ENCODE data around the gene IMMP2L.

The IMMP2L gene

GRCh38 chr7:110868458-110868857 lies 693.8 kb downstream of the IMMP2L start:
- Histone ChIP-seq H3K9ac (ENCODE audit: low read depth, low read length) (no peak overlapping the region), H3K36me3 (ENCODE audit: control insufficient read depth, insufficient read depth, low read length) (no peaks in the 10 kb centered on the region), H3K9me3 (ENCODE audit: control insufficient read depth, insufficient read depth, low read length) (no peaks in the 10 kb centered on the region), H3K4me3 (ENCODE audit: low read depth, low read length) (no peak overlapping the region), H3K27me3 (ENCODE audit: control insufficient read depth, insufficient read depth, low read length) (no peaks in the 10 kb centered on the region), H3K4me1 (ENCODE audit: control insufficient read depth, insufficient read depth, low read length) (peaks cover 17% of the 10 kb centered on the region)

GRCh38 chr7:110867771-110868170 lies 694.5 kb downstream of the IMMP2L start:
- Histone ChIP-seq H3K27me3 (ENCODE audit: control insufficient read depth, insufficient read depth, low read length) (no peaks in the 10 kb centered on the region), H3K36me3 (ENCODE audit: control insufficient read depth, insufficient read depth, low read length) (no peaks in the 10 kb centered on the region), H3K9ac (ENCODE audit: low read depth, low read length) (no peak overlapping the region), H3K4me1 (ENCODE audit: control insufficient read depth, insufficient read depth, low read length) (peaks cover 17% of the 10 kb centered on the region), H3K9me3 (ENCODE audit: control insufficient read depth, insufficient read depth, low read length) (no peaks in the 10 kb centered on the region), H3K4me3 (ENCODE audit: low read depth, low read length) (no peak overlapping the region)

GRCh38 chr7:110863258-110863657 lies 699.0 kb downstream of the IMMP2L start:
- H3K4me1 ChIP-seq (ENCODE audit: control insufficient read depth, insufficient read depth, low read length), result peaks cover 3% of the 10 kb centered on the region
- no peaks in the 10 kb centered on the region for H3K9me3 ChIP-seq (ENCODE audit: control insufficient read depth, insufficient read depth, low read length)
- no peak overlapping the region for H3K4me3 ChIP-seq (ENCODE audit: low read depth, low read length)
- no peaks in the 10 kb centered on the region for H3K27me3 ChIP-seq (ENCODE audit: control insufficient read depth, insufficient read depth, low read length)
- no peak overlapping the region for H3K9ac ChIP-seq (ENCODE audit: low read depth, low read length)
- H3K36me3 ChIP-seq (ENCODE audit: control insufficient read depth, insufficient read depth, low read length), result no peaks in the 10 kb centered on the region

- H3K36me3 ChIP-seq (ENCODE audit: control insufficient read depth, insufficient read depth, low read length), result no peaks in the 10 kb centered on the region
- no peak overlapping the region for H3K4me3 ChIP-seq (ENCODE audit: low read depth, low read length)
- no peaks in the 10 kb centered on the region for H3K27me3 ChIP-seq (ENCODE audit: control insufficient read depth, insufficient read depth, low read length)
- peaks cover 16% of the 10 kb centered on the region for H3K4me1 ChIP-seq (ENCODE audit: control insufficient read depth, insufficient read depth, low read length)
- H3K9me3 ChIP-seq (ENCODE audit: control insufficient read depth, insufficient read depth, low read length), result no peaks in the 10 kb centered on the region
- H3K9ac ChIP-seq (ENCODE audit: low read depth, low read length), result no peak overlapping the region
Measured at GRCh38 chr7:110861163-110861562, 701.1 kb downstream of the IMMP2L start.

- no peak overlapping the region for H3K9ac ChIP-seq (ENCODE audit: low read depth, low read length)
- no peak overlapping the region for H3K4me3 ChIP-seq (ENCODE audit: low read depth, low read length)
- H3K36me3 ChIP-seq (ENCODE audit: control insufficient read depth, insufficient read depth, low read length), result no peaks in the 10 kb centered on the region
- no peaks in the 10 kb centered on the region for H3K27me3 ChIP-seq (ENCODE audit: control insufficient read depth, insufficient read depth, low read length)
- no peaks in the 10 kb centered on the region for H3K9me3 ChIP-seq (ENCODE audit: control insufficient read depth, insufficient read depth, low read length)
- peaks cover 12% of the 10 kb centered on the region for H3K4me1 ChIP-seq (ENCODE audit: control insufficient read depth, insufficient read depth, low read length)
Measured at GRCh38 chr7:110857106-110857505, 705.2 kb downstream of the IMMP2L start.

GRCh38 chr7:110856704-110857103 lies 705.6 kb downstream of the IMMP2L start:
- no peak overlapping the region for H3K4me3 ChIP-seq (ENCODE audit: low read depth, low read length)
- no peaks in the 10 kb centered on the region for H3K36me3 ChIP-seq (ENCODE audit: control insufficient read depth, insufficient read depth, low read length)
- H3K4me1 ChIP-seq (ENCODE audit: control insufficient read depth, insufficient read depth, low read length), result peaks cover 12% of the 10 kb centered on the region
- no peak overlapping the region for H3K9ac ChIP-seq (ENCODE audit: low read depth, low read length)
- no peaks in the 10 kb centered on the region for H3K9me3 ChIP-seq (ENCODE audit: control insufficient read depth, insufficient read depth, low read length)
- H3K27me3 ChIP-seq (ENCODE audit: control insufficient read depth, insufficient read depth, low read length), result no peaks in the 10 kb centered on the region

GRCh38 chr7:110854651-110855050 lies 707.6 kb downstream of the IMMP2L start:
- Histone ChIP-seq H3K4me1 (ENCODE audit: control insufficient read depth, insufficient read depth, low read length) (peaks cover 12% of the 10 kb centered on the region), H3K4me3 (ENCODE audit: low read depth, low read length) (no peak overlapping the region), H3K9ac (ENCODE audit: low read depth, low read length) (no peak overlapping the region), H3K36me3 (ENCODE audit: control insufficient read depth, insufficient read depth, low read length) (no peaks in the 10 kb centered on the region), H3K9me3 (ENCODE audit: control insufficient read depth, insufficient read depth, low read length) (peaks cover 3% of the 10 kb centered on the region), H3K27me3 (ENCODE audit: control insufficient read depth, insufficient read depth, low read length) (no peaks in the 10 kb centered on the region)

- Histone ChIP-seq H3K9ac (ENCODE audit: low read depth, low read length) (no peak overlapping the region), H3K9me3 (ENCODE audit: control insufficient read depth, insufficient read depth, low read length) (peaks cover 3% of the 10 kb centered on the region), H3K27me3 (ENCODE audit: control insufficient read depth, insufficient read depth, low read length) (no peaks in the 10 kb centered on the region)
Measured at GRCh38 chr7:110854166-110854565, 708.1 kb downstream of the IMMP2L start.

GRCh38 chr7:110853263-110853662 lies 709.0 kb downstream of the IMMP2L start:
- no peak overlapping the region for H3K4me3 ChIP-seq (ENCODE audit: low read depth, low read length)
- H3K9ac ChIP-seq (ENCODE audit: low read depth, low read length), result no peak overlapping the region
- H3K4me1 ChIP-seq (ENCODE audit: control insufficient read depth, insufficient read depth, low read length), result peaks cover 12% of the 10 kb centered on the region
- H3K9me3 ChIP-seq (ENCODE audit: control insufficient read depth, insufficient read depth, low read length), result peaks cover 3% of the 10 kb centered on the region
- H3K27me3 ChIP-seq (ENCODE audit: control insufficient read depth, insufficient read depth, low read length), result no peaks in the 10 kb centered on the region
- H3K36me3 ChIP-seq (ENCODE audit: control insufficient read depth, insufficient read depth, low read length), result no peaks in the 10 kb centered on the region

More at GRCh38 chr7:110854166-110854565, 708.1 kb downstream of the IMMP2L start:
- H3K4me3 ChIP-seq (ENCODE audit: low read depth, low read length), result no peak overlapping the region
- H3K4me1 ChIP-seq (ENCODE audit: control insufficient read depth, insufficient read depth, low read length), result peaks cover 12% of the 10 kb centered on the region
- H3K36me3 ChIP-seq (ENCODE audit: control insufficient read depth, insufficient read depth, low read length), result no peaks in the 10 kb centered on the region

- H3K9me3 ChIP-seq (ENCODE audit: control insufficient read depth, insufficient read depth, low read length), result peaks cover 3% of the 10 kb centered on the region
- no peak overlapping the region for H3K9ac ChIP-seq (ENCODE audit: low read depth, low read length)
- no peaks in the 10 kb centered on the region for H3K36me3 ChIP-seq (ENCODE audit: control insufficient read depth, insufficient read depth, low read length)
- peaks cover 7% of the 10 kb centered on the region for H3K4me1 ChIP-seq (ENCODE audit: control insufficient read depth, insufficient read depth, low read length)
- H3K4me3 ChIP-seq (ENCODE audit: low read depth, low read length), result no peak overlapping the region
- H3K27me3 ChIP-seq (ENCODE audit: control insufficient read depth, insufficient read depth, low read length), result no peaks in the 10 kb centered on the region
Measured at GRCh38 chr7:110852156-110852940, 709.9 kb downstream of the IMMP2L start.

- no peaks in the 10 kb centered on the region for H3K27me3 ChIP-seq (ENCODE audit: control insufficient read depth, insufficient read depth, low read length)
- no peak overlapping the region for H3K4me3 ChIP-seq (ENCODE audit: low read depth, low read length)
- H3K9ac ChIP-seq (ENCODE audit: low read depth, low read length), result no peak overlapping the region
- no peaks in the 10 kb centered on the region for H3K4me1 ChIP-seq (ENCODE audit: control insufficient read depth, insufficient read depth, low read length)
- peaks cover 3% of the 10 kb centered on the region for H3K9me3 ChIP-seq (ENCODE audit: control insufficient read depth, insufficient read depth, low read length)
- H3K36me3 ChIP-seq (ENCODE audit: control insufficient read depth, insufficient read depth, low read length), result no peaks in the 10 kb centered on the region
Measured at GRCh38 chr7:110850224-110850623, 712.1 kb downstream of the IMMP2L start.

GRCh38 chr7:110842796-110843195 lies 719.5 kb downstream of the IMMP2L start:
- Histone ChIP-seq H3K9ac (ENCODE audit: low read depth, low read length) (no peak overlapping the region), H3K4me1 (ENCODE audit: control insufficient read depth, insufficient read depth, low read length) (peaks cover 6% of the 10 kb centered on the region), H3K27me3 (ENCODE audit: control insufficient read depth, insufficient read depth, low read length) (no peaks in the 10 kb centered on the region), H3K9me3 (ENCODE audit: control insufficient read depth, insufficient read depth, low read length) (no peaks in the 10 kb centered on the region), H3K4me3 (ENCODE audit: low read depth, low read length) (no peak overlapping the region), H3K36me3 (ENCODE audit: control insufficient read depth, insufficient read depth, low read length) (no peaks in the 10 kb centered on the region)
